ENCODE measurements around the gene DNAJC28. TPM values are rescaled to one million over a fixed set of nuclear protein-coding genes. Genes with fewer than 3 reads are reported as not detected.

Gene DNAJC28
- total RNA-seq, 4 donors from 2014 or later, result 0.83 to 2.1 (median 1.7) TPM

- peaks cover 59 to 100% (median 85%) of the 10 kb centered on the region in 4 donors for H3K36me3 ChIP-seq
- no peaks in the 10 kb centered on the region for H3K4me1 ChIP-seq
- DNase-seq (ENCODE audit: extremely low spot score), result no peak
- H3K27me3 ChIP-seq, result no peaks in the 10 kb centered on the region
- TF ChIP-seq POLR2A (IDR thresholded peaks at IDR 0.05; ENCODE audit: low read depth) (no peak), EP300 (IDR thresholded peaks at IDR 0.05) (no peak), POLR2AphosphoS5 (IDR thresholded peaks at IDR 0.05) (no peak), CTCF (IDR thresholded peaks at IDR 0.05) (no peak)
- intact Hi-C loops (cut with DNase I), result no loop called here
- no peak overlapping the region for H3K27ac ChIP-seq (replicated peaks in 1 of 4)
- WGBS, result 84% methylated on average over 3 of the region's 3 CpGs
- H3K9me3 ChIP-seq, result no peaks in the 10 kb centered on the region
- no peak overlapping the region for H3K4me3 ChIP-seq
Observed at GRCh38 chr21:33531007-33531406, 39.5 kb upstream of the DNAJC28 start.

GRCh38 chr21:33522953-33523349 is 31.4 kb upstream of the DNAJC28 start:
- Histone ChIP-seq H3K4me3 (no peak overlapping the region), H3K36me3 (peaks cover 24 to 76% (median 55%) of the 10 kb centered on the region in 4 donors), H3K9me3 (no peaks in the 10 kb centered on the region), H3K4me1 (no peaks in the 10 kb centered on the region), H3K27me3 (no peaks in the 10 kb centered on the region), H3K27ac (replicated peaks in 1 of 4) (no peak overlapping the region)
- WGBS, result 83% methylated on average over 1 of the region's 1 CpG
- DNase-seq (ENCODE audit: extremely low spot score), result no peak
- TF ChIP-seq EP300 (IDR thresholded peaks at IDR 0.05) (no peak), POLR2AphosphoS5 (IDR thresholded peaks at IDR 0.05) (no peak), POLR2A (IDR thresholded peaks at IDR 0.05; ENCODE audit: low read depth) (no peak), CTCF (IDR thresholded peaks at IDR 0.05) (no peak)
- intact Hi-C loops (cut with DNase I), result no loop called here

GRCh38 chr21:33522297-33522952 is 30.9 kb upstream of the DNAJC28 start:
- TF ChIP-seq EP300 (IDR thresholded peaks at IDR 0.05) (no peak), POLR2A (IDR thresholded peaks at IDR 0.05; ENCODE audit: low read depth) (no peak), POLR2AphosphoS5 (IDR thresholded peaks at IDR 0.05) (no peak), CTCF (IDR thresholded peaks at IDR 0.05) (no peak)
- 90% methylated on average over 5 of the region's 5 CpGs for WGBS
- DNase-seq (ENCODE audit: extremely low spot score), result no peak
- H3K4me1 ChIP-seq, result no peaks in the 10 kb centered on the region
- intact Hi-C loops (cut with DNase I), result no loop called here
- no peaks in the 10 kb centered on the region for H3K27me3 ChIP-seq
- no peaks in the 10 kb centered on the region for H3K9me3 ChIP-seq
- no peak overlapping the region for H3K4me3 ChIP-seq
- H3K36me3 ChIP-seq, result peaks cover 21 to 75% (median 55%) of the 10 kb centered on the region in 4 donors
- no peak overlapping the region for H3K27ac ChIP-seq (replicated peaks in 1 of 4)

- TF ChIP-seq CTCF (IDR thresholded peaks at IDR 0.05) (no peak), EP300 (IDR thresholded peaks at IDR 0.05) (no peak), POLR2A (IDR thresholded peaks at IDR 0.05; ENCODE audit: low read depth) (no peak)
- Histone ChIP-seq H3K27ac (replicated peaks in 1 of 4) (no peak overlapping the region), H3K4me3 (no peak overlapping the region), H3K9me3 (no peaks in the 10 kb centered on the region), H3K4me1 (peaks cover 0 to 9% (median 0%) of the 10 kb centered on the region in 4 donors), H3K27me3 (no peaks in the 10 kb centered on the region), H3K36me3 (peaks cover 23 to 79% (median 62%) of the 10 kb centered on the region in 4 donors)
- no peak for DNase-seq (ENCODE audit: extremely low spot score)
- intact Hi-C loops (cut with DNase I), result no loop called here
- WGBS, result 87% methylated on average over 4 of the region's 4 CpGs
Observed at GRCh38 chr21:33518899-33519298, 27.4 kb upstream of the DNAJC28 start.

GRCh38 chr21:33514229-33514628 is 22.7 kb upstream of the DNAJC28 start:
- intact Hi-C loops (cut with DNase I), result no loop called here
- Histone ChIP-seq H3K27ac (replicated peaks in 1 of 4) (no peak overlapping the region), H3K27me3 (no peaks in the 10 kb centered on the region), H3K4me1 (peaks cover 0 to 9% (median 0%) of the 10 kb centered on the region in 4 donors), H3K9me3 (no peaks in the 10 kb centered on the region), H3K36me3 (peaks cover 39 to 94% (median 82%) of the 10 kb centered on the region in 4 donors), H3K4me3 (no peak overlapping the region)
- DNase-seq (ENCODE audit: extremely low spot score), result no peak
- whole genome bisulfite sequencing, result 96% methylated on average over 2 of the region's 2 CpGs
- TF ChIP-seq POLR2A (IDR thresholded peaks at IDR 0.05; ENCODE audit: low read depth) (no peak), CTCF (IDR thresholded peaks at IDR 0.05) (no peak)

All from esophagus muscularis mucosa (tissue), 4 donors.